ENCODE measurements around the gene TCEAL2.
"Not testable (repeated sequence)": the region's sequence is repeated elsewhere in the genome, so short reads cannot be mapped to it uniquely, and the experiment has no call there.

Gene TCEAL2

DNA sequence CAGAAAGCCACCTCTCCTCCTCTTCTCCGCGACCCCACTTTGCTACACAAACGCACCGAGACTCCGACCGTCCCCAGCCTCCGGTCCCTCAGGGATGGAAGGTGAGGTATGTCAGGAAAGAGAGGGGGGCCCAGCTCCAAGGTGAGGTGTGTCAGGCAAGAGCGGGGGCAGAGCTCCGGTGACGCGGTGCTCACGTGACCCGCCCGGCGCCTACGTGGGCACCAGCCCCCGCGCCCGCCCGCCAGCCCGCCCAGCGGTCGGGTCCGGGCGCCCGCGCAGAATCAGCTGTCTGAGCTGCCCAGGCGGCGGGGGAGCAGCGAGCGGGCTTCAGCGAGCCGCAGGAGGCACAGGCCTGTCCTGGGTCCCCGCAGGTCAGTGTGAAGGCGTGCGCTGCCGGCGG is at the start of gene TCEAL2:
TCEAL2 (plus strand) TSS at position 244 of the 400 bp plus-strand sequence. CDS start 1,152 bp downstream, outside the sequence.
- DNase-seq (ENCODE audit: low read depth in 2 of 2): peak in 1 of 2 donors; percentile 1

DNA sequence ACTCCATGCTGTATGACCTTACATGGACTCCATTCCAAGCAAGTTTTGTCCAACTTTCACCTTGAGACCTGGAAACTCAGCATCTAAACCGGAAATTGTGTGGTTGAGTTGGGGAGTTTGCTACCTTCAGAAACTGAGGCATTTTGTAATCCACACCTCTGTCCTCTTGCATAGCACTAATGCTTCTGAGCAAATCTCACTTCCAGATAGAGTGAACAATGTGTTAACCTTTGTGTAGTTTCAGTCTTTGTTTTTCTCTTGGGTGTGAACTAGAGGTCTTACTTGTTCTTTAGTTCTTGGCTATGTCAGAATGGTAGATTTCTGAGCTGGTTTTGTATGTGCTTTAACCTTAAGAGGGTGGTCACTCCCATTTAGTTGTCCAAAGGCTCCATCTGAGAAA is 48.1 kb upstream of the TCEAL2 start:
- no peak for DNase-seq (ENCODE audit: low read depth in 2 of 2)

DNA sequence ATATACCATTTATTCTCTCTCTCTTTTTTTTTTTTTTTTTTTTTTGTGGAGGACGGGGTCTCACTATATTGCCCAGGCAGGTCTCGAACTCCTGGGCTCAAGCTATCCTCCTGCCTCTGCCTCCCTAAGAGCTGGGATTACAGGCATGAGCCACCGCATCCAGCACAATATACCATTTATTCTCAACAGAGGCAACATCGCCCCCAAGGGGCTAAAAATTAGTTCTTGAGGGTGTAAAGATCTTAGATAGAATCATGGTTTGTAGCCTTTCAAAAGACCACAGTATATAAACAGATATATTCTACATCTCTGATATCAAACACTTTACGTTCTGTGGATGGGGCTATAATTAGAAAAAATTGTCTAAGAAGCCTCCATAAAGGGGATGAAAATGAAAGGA is 39.8 kb upstream of the TCEAL2 start:
- no peak for DNase-seq (ENCODE audit: low read depth in 2 of 2)

GRCh38 chrX:102113367-102113766 is 12.1 kb upstream of the TCEAL2 start:
- DNase-seq (ENCODE audit: low read depth in 2 of 2): no peak

GRCh38 chrX:102115748-102116147 is 9.7 kb upstream of the TCEAL2 start:
- no peak for DNase-seq (ENCODE audit: low read depth in 2 of 2)

- not testable (repeated sequence) for DNase-seq (ENCODE audit: low read depth in 2 of 2)
Observed at GRCh38 chrX:102125014-102125413, 465 bp upstream of the TCEAL2 start.

- DNase-seq (ENCODE audit: low read depth in 2 of 2): not testable (repeated sequence)
Observed at GRCh38 chrX:102126080-102126818, 770 bp downstream of the TCEAL2 start.

GRCh38 chrX:102126863-102127262 is 1.4 kb downstream of the TCEAL2 start:
- no peak for DNase-seq (ENCODE audit: low read depth in 2 of 2)

- no peak for DNase-seq (ENCODE audit: low read depth in 2 of 2)
Observed at GRCh38 chrX:102129473-102129872, 4.0 kb downstream of the TCEAL2 start.

- DNase-seq (ENCODE audit: low read depth in 2 of 2): no peak
Observed at GRCh38 chrX:102138064-102138463, 12.6 kb downstream of the TCEAL2 start.

- not testable (repeated sequence) for DNase-seq (ENCODE audit: low read depth in 2 of 2)
Observed at GRCh38 chrX:102140876-102141275, 15.4 kb downstream of the TCEAL2 start.

GRCh38 chrX:102141631-102142030 is 16.2 kb downstream of the TCEAL2 start:
- DNase-seq (ENCODE audit: low read depth in 2 of 2): not testable (repeated sequence)

- not testable (repeated sequence) for DNase-seq (ENCODE audit: low read depth in 2 of 2)
Observed at GRCh38 chrX:102142274-102142673, 16.8 kb downstream of the TCEAL2 start, which contains the start of gene TCEAL6. TCEAL6 (minus strand) TSS chrX:102142481.

DNA sequence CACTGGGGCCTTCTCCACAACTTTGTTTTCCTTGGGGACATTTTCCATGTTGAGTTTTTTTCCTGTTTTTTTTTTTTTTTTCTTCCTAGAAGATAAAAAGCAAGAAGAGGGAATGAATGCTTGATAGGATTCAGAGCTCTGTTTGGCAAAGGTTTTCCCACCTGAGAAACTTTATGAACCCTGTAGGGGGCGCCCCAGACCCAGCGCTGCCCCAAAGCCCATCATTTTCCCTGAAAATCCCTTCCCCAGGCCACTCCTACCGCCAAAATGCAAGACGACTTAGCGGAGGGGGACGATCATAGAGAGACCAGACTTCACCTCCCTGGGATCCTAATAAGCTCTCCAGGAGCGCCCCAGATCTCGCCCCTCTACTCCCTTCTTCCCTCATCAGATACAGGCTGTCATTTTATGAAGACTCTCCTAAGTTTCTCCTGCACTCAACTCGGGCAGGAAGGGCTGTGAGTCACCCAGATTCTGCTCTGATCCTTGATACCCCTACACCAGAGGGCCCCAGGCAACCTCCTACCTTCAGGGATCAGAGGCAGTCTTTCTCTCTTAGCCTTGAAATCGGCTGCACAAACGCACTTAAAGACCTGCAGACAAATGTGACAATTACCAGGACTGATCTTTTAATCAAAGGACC is 28.9 kb downstream of the TCEAL2 start:
- DNase-seq (ENCODE audit: low read depth in 2 of 2): no peak

DNA sequence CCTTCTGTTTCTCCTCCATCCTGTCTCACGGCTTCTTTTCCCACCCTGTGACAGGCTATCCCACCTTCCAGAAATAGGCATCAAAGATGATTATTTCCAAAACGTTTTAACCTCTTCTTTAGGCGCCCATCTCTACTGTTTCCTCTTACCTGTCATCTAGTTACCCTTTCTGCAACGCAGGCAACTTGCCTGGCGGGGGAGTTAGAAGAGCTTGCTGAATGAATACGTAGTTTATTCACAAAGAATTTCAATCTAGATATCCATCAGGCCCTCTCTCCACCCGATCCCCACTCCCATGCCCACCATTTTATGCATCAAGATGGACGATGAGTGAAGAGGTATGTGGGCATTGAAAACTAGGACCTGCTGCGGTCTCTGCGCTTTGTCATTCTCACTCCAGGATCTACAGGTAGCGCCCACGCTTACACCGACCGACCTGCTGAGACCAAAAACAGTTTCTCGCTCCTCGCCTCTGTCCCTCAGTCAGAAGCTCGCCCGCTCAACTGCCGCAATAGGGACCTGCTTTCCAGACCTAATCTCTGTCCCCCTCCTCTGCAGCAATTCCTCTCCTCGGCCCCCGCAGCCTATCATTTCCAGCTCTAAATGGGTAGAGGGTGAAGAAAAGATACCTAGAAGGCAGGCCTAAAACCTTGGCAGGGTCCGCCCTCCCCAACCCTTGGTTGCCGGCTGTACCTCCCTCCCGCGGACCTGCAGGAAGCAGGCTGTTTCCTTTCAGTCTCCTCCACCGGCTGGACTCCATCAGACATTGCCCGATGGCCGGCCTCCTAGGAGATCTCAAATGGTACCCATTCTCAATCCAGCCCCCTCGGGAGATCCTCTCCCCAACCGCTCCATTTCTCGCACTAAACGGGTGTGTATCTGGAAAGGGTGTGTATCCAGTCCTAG is 29.7 kb downstream of the TCEAL2 start:
- no peak for DNase-seq (ENCODE audit: low read depth in 2 of 2)

DNA sequence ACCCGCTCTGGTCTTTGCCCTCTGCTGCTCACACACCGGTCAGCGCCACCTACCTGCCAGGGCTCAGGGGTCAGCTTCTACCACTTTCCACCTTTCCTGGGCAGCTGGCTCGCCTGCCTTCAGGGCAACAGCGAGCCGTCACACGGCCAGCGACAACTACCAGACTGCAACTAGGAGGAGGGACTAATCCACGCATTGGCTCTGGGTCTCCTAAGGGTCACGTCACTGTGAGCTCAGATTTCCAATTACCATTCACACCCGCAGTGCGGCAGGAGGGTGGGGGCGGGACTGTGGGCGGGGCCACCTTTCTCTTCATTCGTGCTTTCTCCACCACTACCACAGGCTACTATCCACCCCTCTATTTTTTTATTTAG is 30.3 kb downstream of the TCEAL2 start, which contains the start of gene BEX5:
BEX5 (minus strand) TSS at position 172 of the 374 bp plus-strand sequence. CDS start 1,712 bp downstream, outside the sequence.
- no peak for DNase-seq (ENCODE audit: low read depth in 2 of 2)
